Osteoblast (primary cell): ENCODE measurements around the gene SPACA5B. TPM values are rescaled to one million over a fixed set of nuclear protein-coding genes. Genes with fewer than 3 reads are reported as not detected.
"Not testable (repeated sequence)": the region's sequence is repeated elsewhere in the genome, so short reads cannot be mapped to it uniquely, and the experiment has no call there.

Experiments
- DNase-seq: peaks from one replicate; pipeline ENCODE4 v3.0.0; 2011; ENCODE audit warnings: low spot score, mixed read lengths; ENCODE audit not compliant: insufficient read length; ENCODE audit errors: missing footprints
- H2AFZ ChIP-seq: 2 replicates; pipeline ENCODE4 v1.6.0; 2011; ENCODE audit warnings: mild to moderate bottlenecking, low read length
- H3K27ac ChIP-seq: 2 replicates; pipeline ENCODE4 v1.5.1; 2011; ENCODE audit warnings: mild to moderate bottlenecking, low read depth, low read length, moderate library complexity
- H3K27me3 ChIP-seq: 2 replicates; pipeline ENCODE4 v1.6.0; 2012; ENCODE audit warnings: mild to moderate bottlenecking, control low read depth, inconsistent platforms, low read length, moderate library complexity; ENCODE audit not compliant: insufficient read depth
- H3K36me3 ChIP-seq: 2 replicates; pipeline ENCODE4 v1.5.1; 2011; ENCODE audit warnings: mild to moderate bottlenecking, low read length, control low read depth, moderate library complexity; ENCODE audit not compliant: insufficient read depth
- H3K4me1 ChIP-seq: 2 replicates; pipeline ENCODE4 v1.5.1; 2011; ENCODE audit warnings: mild to moderate bottlenecking, low read length, control low read depth, moderate library complexity; ENCODE audit not compliant: insufficient read depth
- H3K4me2 ChIP-seq: 2 replicates; pipeline ENCODE4 v1.6.0; 2011; ENCODE audit warnings: mild to moderate bottlenecking, low read length; ENCODE audit not compliant: insufficient read depth
- H3K4me3 ChIP-seq: fragments of 200-600 bp; sonication (generic); 3 replicates; pipeline ENCODE4 v1.5.1; 2012; ENCODE audit warnings: mild to moderate bottlenecking, low read length, inconsistent platforms; ENCODE audit not compliant: insufficient read depth
- H3K79me2 ChIP-seq: 2 replicates; pipeline ENCODE4 v1.6.0; 2012; ENCODE audit warnings: mild to moderate bottlenecking, low read length, control low read depth, inconsistent platforms; ENCODE audit not compliant: insufficient read depth
- H3K9me3 ChIP-seq: 2 replicates; pipeline ENCODE4 v1.5.1; 2011; ENCODE audit warnings: low read depth, low read length, control low read depth
- H4K20me1 ChIP-seq: 2 replicates; pipeline ENCODE4 v1.6.0; 2012; ENCODE audit warnings: mild to moderate bottlenecking, low read length, control low read depth; ENCODE audit not compliant: insufficient read depth
- CTCF ChIP-seq: IDR thresholded peaks from 2 replicates; pipeline ENCODE4 v1.5.1; 2011; ENCODE audit warnings: mild to moderate bottlenecking, low read depth, low read length, moderate library complexity; ENCODE audit errors: extremely low read depth
- small RNA-seq: library from RNA; depleted of rRNA; stranded (forward); fragments of <200 nt; gene quantifications from one replicate; pipeline ENCODE3, GENCODE V24; 2012
- total RNA-seq: library from RNA; depleted of rRNA; stranded (reverse); fragments of >200 nt; gene quantifications from 2 replicates; pipeline ENCODE4 v1.2.3, GENCODE V29; 2012

Gene SPACA5B
- total RNA-seq, 1 donor, result not detected

DNA sequence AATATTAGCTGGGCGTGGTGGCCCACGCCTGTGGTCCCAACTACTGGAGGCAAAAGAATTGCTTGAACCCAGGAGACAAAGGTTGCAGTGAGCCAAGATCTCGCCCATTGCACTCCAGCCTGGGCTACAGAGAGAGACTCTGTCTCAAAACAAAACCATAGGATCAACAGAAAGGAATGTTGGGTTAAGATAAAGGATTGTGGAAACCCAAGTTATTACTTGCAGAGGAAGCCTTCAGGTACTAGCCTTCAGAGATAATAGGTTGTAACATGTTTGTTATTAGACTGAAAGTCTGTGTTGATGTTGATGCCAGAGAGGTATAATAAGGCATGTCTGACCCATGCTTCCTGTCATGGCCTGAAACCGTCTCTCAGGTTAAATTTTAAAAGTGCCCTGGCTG, 49.3 kb downstream of the SPACA5B start:
- Histone ChIP-seq H3K9me3 (no peaks in the 10 kb centered on the region), H3K4me3 (no peak overlapping the region), H3K79me2 (no peaks in the 10 kb centered on the region), H3K36me3 (no peaks in the 10 kb centered on the region), H4K20me1 (no peaks in the 10 kb centered on the region), H3K27me3 (no peaks in the 10 kb centered on the region), H3K4me2 (no peak overlapping the region), H3K4me1 (no peaks in the 10 kb centered on the region), H3K27ac (no peak overlapping the region), H2AFZ (no peak overlapping the region)
- no peak for TF ChIP-seq CTCF
- no peak for DNase-seq

- H3K4me1 ChIP-seq, result no peaks in the 10 kb centered on the region
- H3K4me2 ChIP-seq, result no peak overlapping the region
- no peaks in the 10 kb centered on the region for H3K27me3 ChIP-seq
- no peak overlapping the region for H3K27ac ChIP-seq
- no peak for TF ChIP-seq CTCF
- H3K4me3 ChIP-seq, result no peak overlapping the region
- no peaks in the 10 kb centered on the region for H3K36me3 ChIP-seq
- H3K9me3 ChIP-seq, result no peaks in the 10 kb centered on the region
- H2AFZ ChIP-seq, result no peak overlapping the region
- H3K79me2 ChIP-seq, result no peaks in the 10 kb centered on the region
- no peaks in the 10 kb centered on the region for H4K20me1 ChIP-seq
- DNase-seq, result no peak
These were observed 50.4 kb downstream of the SPACA5B start for GRCh38 chrX:48180811-48181210.

DNA sequence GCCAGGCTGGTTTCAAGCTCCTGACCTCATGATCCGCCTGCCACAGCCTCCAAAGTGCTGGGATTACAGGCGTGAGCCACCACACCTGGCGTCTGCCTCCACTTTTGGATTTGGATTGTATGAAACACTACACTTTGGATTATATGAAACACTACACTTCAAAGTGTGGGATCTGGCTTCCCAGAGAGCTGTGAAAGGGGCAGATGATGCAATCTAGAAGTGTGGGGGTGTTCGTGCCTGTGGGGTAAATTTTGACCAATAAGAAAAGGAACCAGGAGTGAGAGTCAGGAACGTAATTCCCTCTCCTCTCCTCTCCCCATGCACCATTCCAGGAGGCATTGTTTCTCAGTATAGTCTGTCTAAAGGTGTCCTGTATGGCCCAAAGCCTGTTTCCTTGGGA, 51.5 kb downstream of the SPACA5B start:
- H3K4me2 ChIP-seq, H2AFZ ChIP-seq, H3K9me3 ChIP-seq, DNase-seq, H3K79me2 ChIP-seq, H3K27me3 ChIP-seq, H4K20me1 ChIP-seq, H3K4me3 ChIP-seq, H3K4me1 ChIP-seq, H3K27ac ChIP-seq, H3K36me3 ChIP-seq: not testable (repeated sequence)

Small RNAs within 50 kb of the gene (small RNA-seq; reads per million reads assigned to genes)
- gene AC245047.7, result not detected
- not detected for gene RNU6-707P

Other genes starting within 250 kb of the SPACA5B start
- 4.1 and 4.3 TPM in 2 replicates for gene ZNF182, start 126.6 kb upstream of the SPACA5B start, total RNA-seq
- not detected in 2 replicates for gene SPACA5, start 123.6 kb upstream of the SPACA5B start, total RNA-seq
- gene ZNF630, start 59.0 kb upstream of the SPACA5B start, total RNA-seq, result 0.72 and 2.1 TPM in 2 replicates
- not detected in 2 replicates for gene SSX5, start 66.2 kb downstream of the SPACA5B start, total RNA-seq
- not detected in 2 replicates for gene SSX1, start 124.8 kb downstream of the SPACA5B start, total RNA-seq
- not detected in 2 replicates for gene SSX3, start 226.1 kb downstream of the SPACA5B start, total RNA-seq